ENCODE data around the gene PLD4.
"Not testable (repeated sequence)": the region's sequence is repeated elsewhere in the genome, so short reads cannot be mapped to it uniquely, and the experiment has no call there.

PLD4 gene

GRCh38 chr14:104886690-104887622 lies 37.7 kb upstream of the PLD4 start:
- no peak for DNase-seq

- DNase-seq = no peak
Observed at GRCh38 chr14:104887623-104888488, 36.8 kb upstream of the PLD4 start.

- no peak for DNase-seq
Observed at GRCh38 chr14:104888489-104889374, 35.9 kb upstream of the PLD4 start.

GRCh38 chr14:104889375-104889757 lies 35.3 kb upstream of the PLD4 start:
- no peak for DNase-seq

- not testable (repeated sequence) for DNase-seq
Observed at GRCh38 chr14:104890292-104890691, 34.4 kb upstream of the PLD4 start.

- DNase-seq = no peak
Observed at GRCh38 chr14:104891121-104891551, 33.5 kb upstream of the PLD4 start.

- DNase-seq = no peak
Observed at GRCh38 chr14:104891664-104892530, 32.8 kb upstream of the PLD4 start.

- no peak for DNase-seq
Observed at GRCh38 chr14:104892531-104893434, 31.9 kb upstream of the PLD4 start.

GRCh38 chr14:104893435-104894207 lies 31.1 kb upstream of the PLD4 start:
- DNase-seq = no peak

- DNase-seq = no peak
Observed at GRCh38 chr14:104894331-104895206, 30.1 kb upstream of the PLD4 start.

- no peak for DNase-seq
Observed at GRCh38 chr14:104895207-104895785, 29.4 kb upstream of the PLD4 start.

GRCh38 chr14:104895786-104896661 lies 28.7 kb upstream of the PLD4 start:
- DNase-seq = no peak

- DNase-seq = no peak
Observed at GRCh38 chr14:104897330-104898194, 27.1 kb upstream of the PLD4 start.

GRCh38 chr14:104898195-104898558 lies 26.5 kb upstream of the PLD4 start:
- no peak for DNase-seq

- DNase-seq = no peak
Observed at GRCh38 chr14:104898870-104899510, 25.7 kb upstream of the PLD4 start.

- no peak for DNase-seq
Observed at GRCh38 chr14:104899781-104900180, 24.9 kb upstream of the PLD4 start.
